OCI-LY3 (cell line): ENCODE measurements around the gene HBS1L.

Source experiments
- CTCF ChIP-seq: fragments of 200-600, 300-600 bp; sonication (generic); IDR thresholded peaks from 2 replicates; pipeline ENCODE4 v1.5.1; 2014; ENCODE audit warnings: antibody characterized with exemption, low read length, low read depth
- EZH2phosphoT487 ChIP-seq: fragments of 200-600 bp; shearing (Covaris generic); IDR thresholded peaks from 2 replicates; pipeline ENCODE4 v1.6.1; 2018; ENCODE audit warnings: antibody characterized with exemption, mixed run types, low read depth

- no peak for TF ChIP-seq CTCF
- TF ChIP-seq EZH2phosphoT487, result no peak
These were observed 7.7 kb downstream of the HBS1L start for GRCh38 chr6:135046912-135047311.
